GM12878 (cell line): ENCODE measurements around the gene PERM1. TPM values are rescaled to one million over a fixed set of nuclear protein-coding genes. Genes with fewer than 3 reads are reported as not detected.

Experiments used
- BACH1 ChIP-seq: fragments of 450-650 bp; IDR thresholded peaks from 2 replicates; pipeline ENCODE4 v1.6.1; 2017; ENCODE audit warnings: mild to moderate bottlenecking, borderline replicate concordance
- BCL11A ChIP-seq: IDR thresholded peaks from 2 replicates; pipeline ENCODE4 v1.6.1; 2011; ENCODE audit warnings: low read depth, low read length
- CBX5 ChIP-seq: sonication (generic); IDR thresholded peaks from 2 replicates; pipeline ENCODE4 v1.6.1; 2016; ENCODE audit warnings: low read depth, moderate library complexity, mild to moderate bottlenecking, inconsistent platforms
- CHD2 ChIP-seq: IDR thresholded peaks from 2 replicates; pipeline ENCODE4 v1.6.1; 2011; ENCODE audit warnings: low read depth, low read length, improper control_type of control experiment, borderline replicate concordance
- ETV6 ChIP-seq, 2 experiments: fragments of 450-650 bp in 1 of 2; IDR thresholded peaks in 1 of 2; conservative IDR thresholded peaks in 1 of 2; 2 replicates each; pipeline ENCODE4 v1.6.1; 2014; ENCODE audit warnings: antibody characterized with exemption in 1 of 2, borderline replicate concordance in 1 of 2, low read depth in 1 of 2, mild to moderate bottlenecking in 1 of 2, moderate library complexity in 1 of 2
- FOXK2 ChIP-seq: fragments of 450-650 bp; IDR thresholded peaks from 2 replicates; pipeline ENCODE4 v1.6.1; 2017; ENCODE audit warnings: mild to moderate bottlenecking, moderate library complexity
- GABPA ChIP-seq: IDR thresholded peaks from 2 replicates; pipeline ENCODE4 v1.6.1; 2014; ENCODE audit warnings: antibody characterized with exemption, low read depth, mild to moderate bottlenecking, inconsistent platforms
- GATAD2B ChIP-seq: fragments of 450-650 bp; conservative IDR thresholded peaks from 2 replicates; pipeline ENCODE4 v1.6.1; 2017; ENCODE audit warnings: low read depth, mild to moderate bottlenecking, moderate library complexity
- JUND ChIP-seq: IDR thresholded peaks from 2 replicates; pipeline ENCODE4 v1.6.1; 2012; ENCODE audit warnings: low read depth, mild to moderate bottlenecking, low read length, improper control_type of control experiment, moderate library complexity
- KAT2A ChIP-seq: conservative IDR thresholded peaks from 2 replicates; pipeline ENCODE4 v1.6.1; 2011; ENCODE audit warnings: low read depth, low read length; ENCODE audit not compliant: control insufficient read depth
- LARP7 ChIP-seq: fragments of 450-650 bp; IDR thresholded peaks from 2 replicates; pipeline ENCODE4 v1.6.1; 2017; ENCODE audit warnings: mild to moderate bottlenecking
- MEF2A ChIP-seq: IDR thresholded peaks from 2 replicates; pipeline ENCODE4 v1.6.1; 2011; ENCODE audit warnings: low read depth, mild to moderate bottlenecking, low read length, moderate library complexity; ENCODE audit not compliant: insufficient read depth
- MTA3 ChIP-seq: IDR thresholded peaks from 2 replicates; pipeline ENCODE4 v1.6.1; 2012; ENCODE audit warnings: low read length, inconsistent platforms, borderline replicate concordance
- MXI1 ChIP-seq: fragments of 150-350 bp; IDR thresholded peaks from 2 replicates; pipeline ENCODE4 v1.6.1; 2011; ENCODE audit warnings: low read depth, mild to moderate bottlenecking, inconsistent platforms, low read length, improper control_type of control experiment
- MYB ChIP-seq: fragments of 150-350 bp; IDR thresholded peaks from 2 replicates; pipeline ENCODE4 v1.6.1; 2014; ENCODE audit warnings: mild to moderate bottlenecking, low read depth, low read length, borderline replicate concordance
- POLR2AphosphoS2 ChIP-seq: IDR thresholded peaks from 2 replicates; pipeline ENCODE4 v1.6.1; 2011; ENCODE audit warnings: low read depth, mild to moderate bottlenecking, low read length, improper control_type of control experiment, moderate library complexity
- SIX5 ChIP-seq: IDR thresholded peaks from 2 replicates; pipeline ENCODE4 v1.6.1; 2011; ENCODE audit warnings: mild to moderate bottlenecking, low read depth, low read length, moderate library complexity; ENCODE audit not compliant: severe bottlenecking
- TARDBP ChIP-seq: IDR thresholded peaks from 2 replicates; pipeline ENCODE4 v1.6.1; 2016; ENCODE audit warnings: borderline replicate concordance
- ZNF592 ChIP-seq: fragments of 450-650 bp; IDR thresholded peaks from 2 replicates; pipeline ENCODE4 v1.6.1; 2017; ENCODE audit warnings: mild to moderate bottlenecking, moderate library complexity
- ZNF622 ChIP-seq: fragments of 450-650 bp; IDR thresholded peaks from 2 replicates; pipeline ENCODE4 v1.6.1; 2017; ENCODE audit warnings: mild to moderate bottlenecking, inconsistent platforms
- polyA plus RNA-seq, 11 experiments: library from polyadenylated mRNA; depleted of rRNA in 4 of 11; unstranded in 6 of 11; stranded (reverse) in 5 of 11; fragments of >200 nt; fragmentation: Nextera tagmentation in 4 of 11; fragmentation: Illumina TruSeq in 1 of 11; extraction: Ambion mirVana in 4 of 11; extraction: Trizol in 1 of 11; gene quantifications; 1 replicate in 1 of 11; 2 replicates in 10 of 11; pipeline versions ENCODE4 v1.2.1 to v1.2.3, GENCODE V29; 2011 to 2016; ENCODE audit warnings: inconsistent platforms in 2 of 11, missing spikeins in 2 of 11, low read depth in 1 of 11
- total RNA-seq, 4 experiments: library from RNA; depleted of rRNA in 3 of 4; stranded (reverse); fragments of >200 nt in 3 of 4; fragmentation: Illumina TruSeq in 1 of 4; extraction: Trizol in 1 of 4; gene quantifications; 2 replicates each; pipeline versions ENCODE4 v1.2.1 to v1.2.3, GENCODE V29; 2013 to 2021
- TF ChIP-seq, protein P1 (sequence below): fragments of 450-650 bp; IDR thresholded peaks from 2 replicates; pipeline ENCODE4 v1.6.1; 2016; ENCODE audit warnings: mild to moderate bottlenecking
- TF ChIP-seq, protein P2 (sequence below): IDR thresholded peaks from 2 replicates; pipeline ENCODE4 v1.6.1; 2012; ENCODE audit warnings: low read depth, low read length, improper control_type of control experiment
- TF ChIP-seq, protein P3 (sequence below), 3 experiments: IDR thresholded peaks in 2 of 3; conservative IDR thresholded peaks in 1 of 3; 2 replicates each; pipeline ENCODE4 v1.5.1; 2011; ENCODE audit warnings: low read depth in 3 of 3, low read length in 3 of 3, mild to moderate bottlenecking in 3 of 3, control low read depth in 2 of 3, moderate library complexity in 2 of 3, inconsistent platforms in 1 of 3, mixed read lengths in 1 of 3; ENCODE audit not compliant: control insufficient read depth in 2 of 3, insufficient read depth in 1 of 3; ENCODE audit errors: extremely low read depth in 1 of 3

The PERM1 gene
- total and polyA plus RNA-seq, 10 of the 15 experiments (the other 5 are each of a cell fraction or from before 2014, with no cell fraction given), result not detected

GRCh38 chr1:1000357-1001056, 18.6 kb upstream of the PERM1 start (continued):
- TF ChIP-seq TARDBP (no peak), LARP7 (peak; percentile 52), CBX5 (no peak), CHD2 (0 out of 2 replicates have a peak, but pooled peaks have one; percentile 38), ETV6 (conservative IDR thresholded peaks at IDR 0.05 in 1 of 2, IDR thresholded peaks at IDR 0.05 in 1 of 2; ENCODE audit: borderline replicate concordance in 1 of 2, low read depth in 1 of 2) (no peak), SIX5 (no peak), BACH1 (peak; percentile 74), ZNF622 (no peak), FOXK2 (no peak), MEF2A (no peak), ZNF592 (peak; percentile 83; the same call in 1 of the 2 replicates), MYB (no peak), GABPA (no peak), GATAD2B (peak; percentile 65), KAT2A (no peak), POLR2AphosphoS2 (no peak), MTA3 (no peak), JUND (peak; percentile 93), MXI1 (peak; percentile 48; the same call in 1 of the 2 replicates), BCL11A (no peak)
- TF ChIP-seq, protein P1, sequence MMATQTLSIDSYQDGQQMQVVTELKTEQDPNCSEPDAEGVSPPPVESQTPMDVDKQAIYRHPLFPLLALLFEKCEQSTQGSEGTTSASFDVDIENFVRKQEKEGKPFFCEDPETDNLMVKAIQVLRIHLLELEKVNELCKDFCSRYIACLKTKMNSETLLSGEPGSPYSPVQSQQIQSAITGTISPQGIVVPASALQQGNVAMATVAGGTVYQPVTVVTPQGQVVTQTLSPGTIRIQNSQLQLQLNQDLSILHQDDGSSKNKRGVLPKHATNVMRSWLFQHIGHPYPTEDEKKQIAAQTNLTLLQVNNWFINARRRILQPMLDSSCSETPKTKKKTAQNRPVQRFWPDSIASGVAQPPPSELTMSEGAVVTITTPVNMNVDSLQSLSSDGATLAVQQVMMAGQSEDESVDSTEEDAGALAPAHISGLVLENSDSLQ, result no peak
- TF ChIP-seq, protein P2, sequence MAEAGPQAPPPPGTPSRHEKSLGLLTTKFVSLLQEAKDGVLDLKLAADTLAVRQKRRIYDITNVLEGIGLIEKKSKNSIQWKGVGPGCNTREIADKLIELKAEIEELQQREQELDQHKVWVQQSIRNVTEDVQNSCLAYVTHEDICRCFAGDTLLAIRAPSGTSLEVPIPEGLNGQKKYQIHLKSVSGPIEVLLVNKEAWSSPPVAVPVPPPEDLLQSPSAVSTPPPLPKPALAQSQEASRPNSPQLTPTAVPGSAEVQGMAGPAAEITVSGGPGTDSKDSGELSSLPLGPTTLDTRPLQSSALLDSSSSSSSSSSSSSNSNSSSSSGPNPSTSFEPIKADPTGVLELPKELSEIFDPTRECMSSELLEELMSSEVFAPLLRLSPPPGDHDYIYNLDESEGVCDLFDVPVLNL, result no peak
- TF ChIP-seq, protein P3, sequence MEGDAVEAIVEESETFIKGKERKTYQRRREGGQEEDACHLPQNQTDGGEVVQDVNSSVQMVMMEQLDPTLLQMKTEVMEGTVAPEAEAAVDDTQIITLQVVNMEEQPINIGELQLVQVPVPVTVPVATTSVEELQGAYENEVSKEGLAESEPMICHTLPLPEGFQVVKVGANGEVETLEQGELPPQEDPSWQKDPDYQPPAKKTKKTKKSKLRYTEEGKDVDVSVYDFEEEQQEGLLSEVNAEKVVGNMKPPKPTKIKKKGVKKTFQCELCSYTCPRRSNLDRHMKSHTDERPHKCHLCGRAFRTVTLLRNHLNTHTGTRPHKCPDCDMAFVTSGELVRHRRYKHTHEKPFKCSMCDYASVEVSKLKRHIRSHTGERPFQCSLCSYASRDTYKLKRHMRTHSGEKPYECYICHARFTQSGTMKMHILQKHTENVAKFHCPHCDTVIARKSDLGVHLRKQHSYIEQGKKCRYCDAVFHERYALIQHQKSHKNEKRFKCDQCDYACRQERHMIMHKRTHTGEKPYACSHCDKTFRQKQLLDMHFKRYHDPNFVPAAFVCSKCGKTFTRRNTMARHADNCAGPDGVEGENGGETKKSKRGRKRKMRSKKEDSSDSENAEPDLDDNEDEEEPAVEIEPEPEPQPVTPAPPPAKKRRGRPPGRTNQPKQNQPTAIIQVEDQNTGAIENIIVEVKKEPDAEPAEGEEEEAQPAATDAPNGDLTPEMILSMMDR (IDR thresholded peaks at IDR 0.05 in 2 of 3, conservative IDR thresholded peaks at IDR 0.05 in 1 of 3; ENCODE audit: control insufficient read depth in 2 of 3, extremely low read depth in 1 of 3, insufficient read depth in 1 of 3, low read depth in 3 of 3, low read length in 3 of 3), result no peak
